Upper lobe of left lung (tissue), 6 donors: Measurements from ENCODE around the gene SH2D3A. TPM values are rescaled to one million over a fixed set of nuclear protein-coding genes. Genes with fewer than 3 reads are reported as not detected.

Experiments
- ATAC-seq, 2 donors: fragments of 200-7000 bp; cut with Tn5 transposase; one replicate each; pipeline ENCODE4 v1.9.1; 2022; ENCODE audit warnings: mild to moderate bottlenecking in 2 of 2, moderate library complexity in 2 of 2; ENCODE audit not compliant: low FRiP score in 2 of 2
- DNase-seq, 2 donors: peaks; one replicate each; pipeline ENCODE4 v3.0.0-alpha.2; 2019 to 2020
- H3K27ac ChIP-seq, 4 donors: fragments of 200-600 bp; sonication (generic); one replicate each; pipeline ENCODE4 v1.5.1; 2016 to 2019
- H3K27me3 ChIP-seq, 4 donors: fragments of 200-600 bp; sonication (generic); one replicate each; pipeline ENCODE4 v1.5.1; 2017 to 2019
- H3K36me3 ChIP-seq, 4 donors: fragments of 200-600 bp; sonication (generic); one replicate each; pipeline ENCODE4 v1.5.1; 2016 to 2019
- H3K4me1 ChIP-seq, 4 donors: fragments of 200-600 bp; sonication (generic); one replicate each; pipeline ENCODE4 v1.5.1; 2018 to 2019
- H3K4me3 ChIP-seq, 4 donors: fragments of 200-600 bp; sonication (generic); one replicate each; pipeline ENCODE4 v1.5.1; 2017 to 2019; ENCODE audit warnings: mild to moderate bottlenecking in 2 of 4, moderate library complexity in 1 of 4
- H3K9me3 ChIP-seq, 4 donors: fragments of 200-600 bp; sonication (generic); one replicate each; pipeline ENCODE4 v1.5.1; 2018 to 2019
- CTCF ChIP-seq, 6 experiments: fragments of 450-650 bp in 4 of 6; fragments of 200-600 bp in 2 of 6; sonication (generic) in 2 of 6; IDR thresholded peaks; one replicate each; pipeline ENCODE4 v1.5.1; 2016 to 2019; ENCODE audit warnings: antibody characterized with exemption in 6 of 6
- EP300 ChIP-seq, 4 donors: sonication (generic); formaldehyde crosslinking; IDR thresholded peaks; one replicate each; pipeline ENCODE4 v1.5.1; 2017; ENCODE audit warnings: antibody characterized with exemption in 4 of 4, control low read depth in 2 of 4
- POLR2A ChIP-seq, 4 donors: fragments of 450-650 bp; IDR thresholded peaks; one replicate each; pipeline ENCODE4 v1.5.1; 2016 to 2017; ENCODE audit warnings: antibody characterized with exemption in 4 of 4, mild to moderate bottlenecking in 2 of 4
- POLR2AphosphoS5 ChIP-seq, 2 donors: sonication (generic); formaldehyde crosslinking; IDR thresholded peaks; one replicate each; pipeline ENCODE4 v1.5.1; 2017; ENCODE audit warnings: antibody characterized with exemption in 2 of 2
- WGBS, 2 donors: methylation state at CpG; one replicate each; pipeline ENCODE4 v1.1.5; 2017 to 2018; 5-methylcytosine and 5-hydroxymethylcytosine counted together
- total RNA-seq, 6 donors: library from RNA; depleted of rRNA in 4 of 6; stranded (reverse); fragments of >200 nt in 4 of 6; gene quantifications; one replicate each; pipeline versions ENCODE4 v1.1.0 to v1.2.1, GENCODE V29; 2016 to 2021
- donor health status: DM: no; HTN: no; CAD: no; lungs with moderate emphysema.
- donor health status: DM: no; HTN: yes; CAD: no; lungs with severe emphysema.

SH2D3A gene
- total RNA-seq, 6 donors from 2014 or later, result 24.9 to 109 (median 35.8) TPM

- Histone ChIP-seq H3K27me3 (peaks cover 0 to 7% (median 0%) of the 10 kb centered on the region in 4 donors), H3K4me1 (peaks cover 58 to 85% (median 69%) of the 10 kb centered on the region in 4 donors), H3K27ac (peak overlapping the region; percentile 87 to 94 (median 94)), H3K4me3 (peak overlapping the region; percentile 84 to 99 (median 86)), H3K9me3 (no peaks in the 10 kb centered on the region), H3K36me3 (peaks cover 0 to 38% (median 16%) of the 10 kb centered on the region in 4 donors)
- WGBS, 2 donors, result 1 to 2% methylated on average over 10 to 24 of the region's 46 CpGs
- ATAC-seq (peak in 1 of 2 donors; percentile 1), DNase-seq (peak; percentile 72 to 92)
- peak in 2 of 4 donors; percentile 47 to 56 for TF ChIP-seq POLR2A (IDR thresholded peaks at IDR 0.05)
- no peak for TF ChIP-seq EP300 (IDR thresholded peaks at IDR 0.05)
- TF ChIP-seq POLR2AphosphoS5 (IDR thresholded peaks at IDR 0.05), result peak; percentile 28 to 78
These were observed 26.5 kb downstream of the SH2D3A start for GRCh38 chr19:6740589-6741343.

DNA sequence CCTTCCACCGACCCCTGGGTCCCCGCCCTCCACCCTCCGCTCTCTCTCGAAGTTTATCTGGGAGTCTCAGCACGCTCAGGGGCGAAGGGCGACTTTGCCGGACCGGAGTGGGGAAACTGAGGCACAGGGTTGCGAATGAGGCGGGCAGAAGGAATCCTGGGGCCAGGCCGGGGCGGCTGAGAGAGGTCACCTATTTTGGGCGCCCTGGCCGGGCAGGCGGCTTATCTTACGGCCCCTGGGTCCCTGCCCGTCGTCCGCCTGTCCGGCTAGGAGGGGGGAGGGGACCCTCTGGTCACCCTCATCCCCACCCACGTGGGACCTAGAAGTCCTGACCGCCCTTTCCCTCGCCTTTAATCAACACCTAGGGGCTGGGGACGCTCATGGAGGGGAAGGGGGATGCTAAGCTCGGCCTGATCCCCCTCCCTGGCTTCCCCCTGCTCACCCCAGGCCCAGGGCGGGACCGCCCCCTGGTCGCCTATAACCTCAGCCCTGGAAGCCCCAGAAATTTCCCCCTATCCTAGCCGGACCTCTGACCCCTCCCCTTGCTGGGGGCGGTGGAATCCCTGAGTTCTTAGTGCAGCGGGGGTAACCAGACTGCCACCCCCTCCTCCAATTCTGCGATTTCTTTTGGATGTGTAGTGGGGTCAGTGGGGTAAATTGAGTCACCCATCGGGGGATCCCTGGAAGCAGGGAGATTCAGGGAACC is 27.2 kb downstream of the SH2D3A start:
- peaks cover 53 to 86% (median 70%) of the 10 kb centered on the region in 4 donors for H3K4me1 ChIP-seq
- WGBS, 2 donors, result 1 to 3% methylated on average over 7 to 20 of the region's 34 CpGs
- H3K36me3 ChIP-seq, result peaks cover 0 to 30% (median 14%) of the 10 kb centered on the region in 4 donors
- no peaks in the 10 kb centered on the region for H3K9me3 ChIP-seq
- TF ChIP-seq EP300 (IDR thresholded peaks at IDR 0.05) (no peak), CTCF (IDR thresholded peaks at IDR 0.05) (no peak), POLR2AphosphoS5 (IDR thresholded peaks at IDR 0.05) (no peak), POLR2A (IDR thresholded peaks at IDR 0.05) (no peak)
- H3K27ac ChIP-seq, result peak overlapping the region; percentile 87 to 94 (median 94)
- peaks cover 0 to 7% (median 0%) of the 10 kb centered on the region in 4 donors for H3K27me3 ChIP-seq
- H3K4me3 ChIP-seq, result peak overlapping the region; percentile 84 to 99 (median 86)
- no peak for ATAC-seq
- peak in 1 of 2 donors; percentile 51 for DNase-seq

- peak; percentile 60 to 71 for ATAC-seq
- Histone ChIP-seq H3K9me3 (no peaks in the 10 kb centered on the region), H3K4me3 (peak within 1 kb of the TSS; percentile 84 to 99 (median 86)), H3K27me3 (peaks cover 0 to 7% (median 0%) of the 10 kb centered on the region in 4 donors), H3K4me1 (peaks cover 48 to 80% (median 64%) of the 10 kb centered on the region in 4 donors), H3K36me3 (peaks cover 0 to 24% (median 13%) of the 10 kb centered on the region in 4 donors), H3K27ac (peak within 1 kb of the TSS; percentile 87 to 94 (median 94))
- TF ChIP-seq POLR2A (IDR thresholded peaks at IDR 0.05), result peak in 2 of 4 donors; percentile 61 to 80
- TF ChIP-seq POLR2AphosphoS5 (IDR thresholded peaks at IDR 0.05), result peak; percentile 22 to 54
- no peak for TF ChIP-seq EP300 (IDR thresholded peaks at IDR 0.05)
- TF ChIP-seq CTCF (IDR thresholded peaks at IDR 0.05), result no peak
- 0% methylated on average over 14 to 25 of the region's 47 CpGs for WGBS, 2 donors
- DNase-seq, result peak; percentile 90 to 96
These were observed 27.8 kb downstream of the SH2D3A start, which contains the start of gene TRIP10 for GRCh38 chr19:6739390-6739882. TRIP10 (plus strand) TSS chr19:6739680; CDS start chr19:6739762, 82 bp downstream.

GRCh38 chr19:6738787-6739389 is 28.3 kb downstream of the SH2D3A start:
- no peak for TF ChIP-seq EP300 (IDR thresholded peaks at IDR 0.05)
- no peak for TF ChIP-seq POLR2AphosphoS5 (IDR thresholded peaks at IDR 0.05)
- Histone ChIP-seq H3K4me1 (peaks cover 42 to 75% (median 58%) of the 10 kb centered on the region in 4 donors), H3K4me3 (peak overlapping the region; percentile 3 to 99 (median 84))

More at GRCh38 chr19:6738787-6739389, 28.3 kb downstream of the SH2D3A start:
- Histone ChIP-seq H3K27me3 (peaks cover 0 to 7% (median 0%) of the 10 kb centered on the region in 4 donors), H3K9me3 (no peaks in the 10 kb centered on the region), H3K27ac (peak overlapping the region; percentile 87 to 94 (median 92)), H3K36me3 (peaks cover 0 to 22% (median 12%) of the 10 kb centered on the region in 4 donors)
- ATAC-seq (peak in 1 of 2 donors; percentile 0), DNase-seq (peak in 1 of 2 donors; percentile 79)
- WGBS, 2 donors, result 9 to 11% methylated on average over 24 of the region's 24 CpGs
